HG03521 (cell line): Measurements from ENCODE around the gene TSHZ2.
"Not testable (repeated sequence)": the region's sequence is repeated elsewhere in the genome, so short reads cannot be mapped to it uniquely, and the experiment has no call there.

Experiments
- ATAC-seq: cut with Tn5 transposase; IDR thresholded peaks from one replicate; pipeline ENCODE4 v1.9.1; 2021; ENCODE audit warnings: mild to moderate bottlenecking, moderate library complexity; ENCODE audit not compliant: unreplicated experiment

The TSHZ2 gene

DNA sequence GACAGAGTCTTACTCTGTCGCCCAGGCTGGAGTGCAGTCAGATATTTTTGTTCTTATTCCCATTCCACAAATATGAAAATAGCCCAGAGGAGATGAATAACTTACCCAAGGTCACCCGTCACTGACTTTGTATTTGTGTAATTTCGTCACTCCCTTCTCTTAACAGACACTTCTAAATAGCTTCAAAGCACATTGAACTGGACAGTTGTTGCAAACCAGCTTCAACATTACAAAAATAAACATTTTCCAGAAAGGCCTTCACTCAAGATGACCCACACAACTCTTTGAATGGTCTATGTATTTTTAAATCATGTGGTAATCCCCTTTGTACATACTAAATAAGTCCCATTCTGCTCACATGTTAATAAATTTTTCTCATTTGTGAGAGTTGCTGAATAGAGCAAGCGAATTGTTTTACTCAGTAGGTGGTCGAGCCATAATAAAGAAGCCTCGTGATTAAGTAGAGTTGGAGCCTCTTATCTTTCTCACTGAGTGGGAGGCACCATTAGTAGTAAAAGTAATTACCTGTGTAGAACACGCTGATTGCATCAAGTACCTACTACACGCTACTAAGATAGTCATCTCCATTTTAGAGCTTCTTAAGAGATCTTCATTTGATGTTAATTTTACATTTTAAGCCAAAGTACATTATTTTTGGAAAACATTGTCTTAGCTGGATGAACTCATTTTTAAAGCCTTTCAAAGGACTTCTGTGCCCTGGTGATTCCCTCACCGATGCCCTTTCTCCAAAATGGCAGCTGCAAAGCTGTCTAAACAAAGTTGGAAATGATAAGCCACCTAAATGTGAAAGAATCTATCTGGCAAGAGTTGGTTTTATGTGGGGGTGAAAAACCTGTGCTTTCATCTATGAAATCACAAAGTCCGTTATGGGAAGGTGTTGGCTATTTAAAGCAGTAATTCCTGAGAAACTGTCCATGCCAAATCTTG is 110.0 kb downstream of the TSHZ2 start:
- ATAC-seq, result no peak

DNA sequence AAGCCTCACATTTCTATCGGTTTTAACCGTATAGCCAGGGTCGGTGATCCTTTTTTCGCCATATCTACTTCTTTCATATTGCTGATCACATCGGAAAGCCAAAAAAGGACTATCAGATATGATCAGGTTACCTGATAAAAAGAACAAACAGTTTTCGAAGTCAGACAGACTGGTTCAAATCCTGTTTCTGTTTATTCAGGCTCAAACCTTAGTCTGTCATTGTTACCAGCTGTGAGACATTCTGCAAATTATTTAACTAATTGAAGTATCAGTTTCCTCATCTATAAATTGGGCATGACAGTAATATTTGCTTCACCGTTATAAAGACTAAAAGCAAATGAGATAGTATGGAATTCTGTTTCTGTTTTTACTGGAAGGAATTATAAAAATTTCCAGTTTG is 111.3 kb downstream of the TSHZ2 start:
- ATAC-seq, result no peak

DNA sequence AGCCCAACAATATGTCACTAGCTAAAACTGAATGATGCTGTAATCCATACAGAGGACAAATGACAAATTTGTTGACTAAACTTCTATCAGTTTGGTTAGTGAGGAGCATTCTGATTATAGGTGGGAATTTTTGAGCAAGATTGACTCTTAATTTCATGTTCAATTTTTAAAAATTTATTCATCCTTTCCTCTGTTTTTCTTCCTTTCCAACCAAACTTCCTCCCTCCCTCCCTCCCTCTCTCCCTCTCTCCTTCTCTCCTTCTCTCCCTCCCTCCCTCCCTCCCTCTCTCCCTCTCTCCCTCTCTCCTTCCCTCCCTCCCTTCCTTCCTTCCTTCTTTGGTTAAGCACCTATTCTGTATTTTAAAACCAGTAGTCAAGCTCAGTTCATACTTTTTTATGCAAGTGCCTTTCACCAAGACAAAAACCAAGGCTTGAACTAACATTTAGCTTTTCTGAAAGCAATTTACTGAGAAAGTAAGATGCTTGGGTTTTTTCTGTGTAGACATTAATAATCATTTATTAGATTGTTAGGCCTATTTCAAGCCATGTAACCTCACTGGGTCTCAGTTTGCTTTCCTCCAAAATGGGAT is 112.3 kb downstream of the TSHZ2 start:
- no peak for ATAC-seq

DNA sequence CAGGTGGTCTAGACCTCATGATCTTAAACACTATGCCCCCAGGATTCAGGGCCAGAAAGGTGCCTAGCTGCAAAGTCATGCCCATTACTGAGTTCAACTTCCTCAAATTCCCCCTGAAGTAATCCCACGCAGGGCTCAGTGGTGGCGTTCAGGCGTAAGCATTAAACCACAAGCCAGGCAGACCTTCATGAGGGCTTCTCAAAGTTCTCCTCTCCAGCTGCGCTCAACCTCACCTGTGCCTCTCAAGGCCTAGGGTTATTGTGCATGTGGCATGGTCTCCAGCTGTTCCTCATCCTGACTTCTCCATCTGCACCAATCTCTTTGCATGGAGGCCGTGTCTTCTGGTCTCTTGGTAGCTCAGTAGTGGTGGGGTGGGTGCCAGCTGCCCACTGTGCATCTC is 113.6 kb downstream of the TSHZ2 start:
- ATAC-seq, result no peak

DNA sequence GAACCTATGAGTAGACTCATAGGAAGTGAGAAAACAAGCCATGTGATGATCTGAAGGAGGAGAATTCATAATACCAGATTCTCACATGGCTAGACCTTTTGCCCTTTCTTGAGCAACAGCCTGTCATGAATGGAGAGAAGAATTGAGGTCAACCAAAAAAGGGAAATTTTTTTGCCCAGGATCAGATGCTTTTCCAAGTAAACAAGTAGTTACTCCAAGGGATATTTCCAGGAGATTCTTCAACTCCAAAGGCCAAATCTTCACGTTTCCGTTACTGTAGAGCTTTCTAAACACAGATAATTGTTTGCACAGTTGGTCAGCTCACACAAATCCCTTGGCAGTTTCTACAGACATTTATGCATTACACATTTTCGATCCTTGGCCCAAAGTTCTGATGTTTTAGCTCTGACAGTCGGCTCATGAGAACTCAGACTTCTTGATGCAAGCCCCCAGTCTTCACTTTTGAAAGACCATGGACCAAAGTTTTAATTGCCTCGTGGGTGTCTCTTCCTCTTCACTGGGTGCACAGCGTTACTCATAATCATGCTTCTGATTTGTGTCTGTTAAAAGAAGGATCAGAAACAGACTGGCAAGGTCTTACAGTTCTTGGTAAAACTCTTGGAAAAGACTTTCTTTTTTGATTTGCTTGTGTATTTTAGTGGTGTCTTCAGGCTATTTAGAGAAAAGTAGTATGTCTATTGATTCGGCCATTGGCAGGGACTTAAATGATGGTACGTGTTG is 115.0 kb downstream of the TSHZ2 start:
- no peak for ATAC-seq

DNA sequence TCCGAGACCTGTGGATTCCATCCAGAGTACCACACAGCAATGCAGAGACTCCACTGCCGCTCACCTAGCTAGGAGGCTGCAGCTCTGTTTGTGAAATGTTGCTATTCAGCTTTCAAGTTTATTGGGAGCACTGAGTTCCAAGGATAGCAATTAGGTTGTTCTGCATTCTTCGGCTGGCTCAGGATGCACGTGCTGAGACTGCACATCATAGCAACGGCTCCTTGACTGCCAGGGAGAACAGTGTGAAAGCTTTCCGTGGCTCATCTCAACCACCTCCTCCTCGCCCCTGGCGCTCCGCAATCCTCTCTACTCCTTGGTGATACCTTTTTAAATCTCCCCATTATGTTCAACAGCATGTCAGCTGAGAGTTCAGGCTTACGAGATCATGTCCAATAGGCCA is 116.6 kb downstream of the TSHZ2 start:
- no peak for ATAC-seq

DNA sequence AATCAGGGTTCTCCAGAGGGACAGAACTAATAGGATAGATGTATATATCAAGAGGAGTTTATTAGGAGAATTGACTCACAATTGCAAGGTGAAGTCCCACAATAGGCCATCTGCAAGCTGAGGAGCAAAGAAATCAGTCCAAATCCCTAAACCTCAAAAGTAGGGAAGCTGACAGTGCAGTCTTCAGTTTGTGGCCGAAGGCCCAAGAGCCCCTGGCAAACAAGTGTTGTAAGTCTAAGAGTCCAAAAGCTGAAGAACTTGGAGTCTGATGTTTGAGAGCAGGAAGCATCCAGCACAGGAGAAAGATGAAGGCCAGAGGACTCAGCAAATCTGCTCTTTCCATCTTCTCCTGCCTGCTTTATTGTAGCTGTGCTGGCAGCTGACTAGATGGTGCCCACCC is 117.7 kb downstream of the TSHZ2 start:
- not testable (repeated sequence) for ATAC-seq

DNA sequence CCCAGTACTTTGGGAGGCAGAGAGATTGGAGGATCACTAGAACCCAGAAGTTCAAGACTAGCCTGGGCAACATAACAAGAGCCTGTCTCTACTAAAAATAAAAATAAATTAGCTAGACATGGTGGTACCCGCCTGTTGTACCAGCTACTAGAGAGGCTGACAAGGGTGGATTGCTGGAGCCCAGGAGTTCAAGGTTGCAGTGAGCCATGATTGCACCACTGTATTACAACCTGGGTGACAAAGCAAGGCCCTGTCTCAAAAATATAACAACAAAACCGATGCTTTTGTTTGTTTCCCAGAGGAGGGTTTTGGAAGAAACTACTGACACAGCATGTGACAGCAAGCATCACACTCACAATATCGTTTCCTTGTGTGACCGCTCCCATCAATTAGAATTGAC is 119.6 kb downstream of the TSHZ2 start:
- no peak for ATAC-seq

DNA sequence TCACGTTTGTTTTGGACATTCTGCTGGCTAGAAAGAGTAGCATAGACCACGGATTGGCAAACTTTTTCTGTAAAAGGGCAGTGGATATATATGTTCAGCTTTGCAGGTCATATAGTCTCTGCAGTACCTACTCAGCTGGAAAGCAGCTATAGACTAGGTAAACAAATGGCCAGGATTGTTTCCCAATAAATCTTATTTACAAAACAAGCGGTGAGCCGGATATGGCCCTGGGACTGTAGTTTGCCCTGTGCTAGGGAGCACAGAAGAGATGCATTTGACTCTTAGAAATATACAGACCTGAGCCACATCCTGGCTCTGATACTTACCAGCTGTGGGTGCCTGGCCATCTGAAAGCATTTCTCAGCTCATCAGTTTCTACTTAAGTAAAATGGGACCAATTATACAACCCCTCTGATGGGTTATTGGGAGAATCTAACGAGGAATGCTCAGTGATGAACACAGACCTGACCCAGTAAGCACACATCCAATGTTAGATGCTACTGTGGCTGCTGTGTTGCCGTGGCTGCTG is 120.7 kb downstream of the TSHZ2 start:
- ATAC-seq, result no peak

DNA sequence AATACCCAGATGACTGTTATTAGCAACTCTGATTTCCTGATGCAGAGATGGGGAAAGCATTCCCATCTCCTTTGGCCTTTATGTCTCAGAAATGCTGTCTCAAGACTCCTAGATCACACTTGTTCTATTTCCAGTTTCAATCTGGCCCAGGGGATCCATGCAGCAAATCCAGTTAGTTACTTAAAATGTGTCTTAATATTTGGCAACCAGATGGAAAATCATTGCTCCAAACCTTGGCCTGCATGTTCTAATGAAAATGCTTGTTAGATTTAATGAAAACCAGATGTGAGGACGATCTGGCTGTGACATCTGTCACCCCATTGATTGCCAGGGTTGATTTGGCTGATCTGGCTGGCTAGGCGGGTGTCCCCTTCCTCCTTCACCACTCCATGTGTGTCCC is 125.2 kb downstream of the TSHZ2 start:
- ATAC-seq, result no peak

DNA sequence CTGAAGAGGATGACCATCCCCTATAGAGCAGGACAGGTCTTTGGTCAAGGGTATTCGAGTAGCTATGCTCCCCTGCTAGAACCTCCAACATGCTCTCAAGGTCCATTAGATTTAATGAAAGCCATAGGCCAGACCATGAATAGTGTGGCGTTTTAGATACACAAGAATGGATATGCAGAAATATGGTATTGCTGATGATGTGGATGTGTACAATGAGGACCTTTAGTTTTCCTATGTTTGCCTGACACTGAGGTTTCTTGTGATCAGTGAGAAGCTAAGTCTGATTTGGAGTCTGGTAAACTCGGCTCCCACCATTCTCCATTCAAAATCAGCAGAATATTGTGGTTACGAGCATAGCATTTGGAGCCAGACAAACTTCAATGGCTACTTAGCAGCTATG is 125.6 kb downstream of the TSHZ2 start:
- ATAC-seq, result no peak

DNA sequence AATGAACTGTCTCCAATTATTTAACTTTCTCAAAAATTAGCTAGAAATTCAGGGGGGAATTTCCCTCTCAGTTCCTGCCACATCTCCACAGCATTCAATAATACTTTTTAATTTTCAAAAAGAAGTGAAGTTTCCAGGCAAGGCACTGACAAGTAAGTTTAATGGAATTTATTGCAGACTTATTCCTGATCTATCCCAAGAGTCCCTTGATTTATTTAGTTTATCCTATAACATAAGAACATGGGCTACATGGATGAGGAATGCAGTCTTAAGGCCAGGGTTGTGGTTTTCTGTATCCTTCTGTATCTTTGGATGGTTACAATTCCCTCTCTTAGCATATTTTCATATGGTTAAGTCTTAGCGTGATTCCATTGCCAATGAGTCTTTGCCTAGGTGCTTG is 126.5 kb downstream of the TSHZ2 start:
- ATAC-seq, result no peak

DNA sequence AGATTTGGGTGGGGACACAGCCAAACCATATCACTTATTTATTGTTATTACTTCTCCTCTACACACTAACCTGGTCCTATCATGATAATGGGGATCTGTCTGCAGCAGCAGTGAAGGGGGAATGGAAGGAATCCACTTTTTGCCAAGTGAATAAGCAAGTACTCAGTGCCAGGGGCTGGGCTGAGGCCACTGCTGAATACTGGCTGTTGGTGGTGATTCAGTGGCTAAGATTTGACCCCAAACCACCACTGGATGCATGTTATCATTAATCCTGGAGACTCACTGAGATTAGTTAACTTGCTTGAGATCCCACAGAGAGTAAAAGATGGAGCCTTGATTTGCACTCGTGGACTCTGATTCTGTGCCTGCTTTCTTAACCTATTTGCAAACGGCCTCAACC is 127.7 kb downstream of the TSHZ2 start:
- ATAC-seq, result no peak

DNA sequence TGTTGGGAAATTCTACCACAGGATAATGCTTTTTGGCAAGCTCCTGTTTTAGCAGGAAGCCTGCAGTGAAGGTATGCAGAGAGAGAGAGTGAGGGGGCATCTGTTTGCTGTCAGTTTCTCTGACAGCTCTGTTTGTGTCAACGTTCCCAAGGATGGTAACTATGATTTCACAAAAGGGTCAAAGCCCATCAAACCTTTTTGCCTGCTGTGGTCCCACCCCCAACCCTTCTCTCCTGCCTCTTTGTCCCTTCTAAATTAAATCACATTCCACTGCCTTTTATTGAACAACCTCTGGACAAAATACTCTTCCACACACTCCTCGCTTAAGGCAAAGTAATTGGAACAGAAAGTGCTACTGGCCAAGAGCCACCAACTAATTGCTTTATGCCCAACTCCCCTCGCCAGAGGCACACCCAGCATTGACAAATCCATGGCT is 128.3 kb downstream of the TSHZ2 start:
- ATAC-seq, result no peak

DNA sequence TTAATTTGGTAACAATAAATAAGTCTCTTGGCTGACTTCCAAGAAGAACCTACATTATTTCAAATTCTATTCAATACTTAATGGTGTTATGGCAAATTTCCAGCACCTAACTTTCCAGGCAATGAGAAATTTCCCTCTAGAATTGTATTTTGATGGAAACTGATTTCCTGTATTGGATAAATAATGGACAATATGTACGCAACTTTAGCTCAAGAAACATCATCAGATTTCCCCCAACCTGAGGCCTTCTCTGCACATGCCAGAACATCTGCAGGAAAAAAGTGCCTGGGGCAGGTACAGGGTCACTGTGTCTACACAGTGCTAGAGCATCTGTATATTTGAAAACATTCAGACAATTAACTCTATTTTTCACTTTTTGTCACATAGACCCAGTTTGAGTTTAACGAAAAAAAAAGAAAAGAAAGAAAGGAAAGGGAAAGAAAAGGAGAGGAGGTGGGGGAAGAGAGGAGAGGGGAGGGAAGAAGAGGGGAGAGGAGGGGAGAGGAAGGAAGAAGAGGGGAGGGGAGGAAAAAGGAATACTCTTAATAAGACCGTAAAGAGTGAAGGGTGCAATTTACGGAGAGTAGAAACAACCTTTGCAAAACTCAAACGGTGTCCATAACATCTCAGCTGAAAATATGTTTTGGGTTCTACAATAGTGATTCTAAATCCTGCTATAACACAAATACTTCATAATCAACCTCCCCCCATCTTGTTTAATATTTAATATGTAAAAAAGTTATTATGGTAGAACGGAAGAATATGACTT is 130.0 kb downstream of the TSHZ2 start:
- ATAC-seq, result no peak

DNA sequence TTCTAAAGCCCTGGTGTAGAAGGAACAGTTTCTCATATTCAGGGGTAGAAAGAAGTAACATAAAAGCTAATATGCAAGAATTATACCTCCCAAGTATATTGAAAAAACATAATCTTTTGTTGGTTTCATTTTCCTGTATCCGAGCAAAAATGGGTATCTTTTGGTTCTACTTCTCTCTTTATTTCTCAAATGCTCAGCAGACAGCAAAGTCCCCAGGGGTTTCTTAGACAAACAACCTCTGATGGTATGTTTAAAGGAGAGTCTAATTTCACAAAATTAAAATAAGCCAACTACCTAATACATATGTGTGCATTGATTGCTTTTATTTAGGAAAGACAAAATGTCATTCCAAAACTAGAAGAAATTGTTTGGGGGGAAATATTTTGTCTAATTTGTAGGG is 131.0 kb downstream of the TSHZ2 start:
- ATAC-seq, result no peak

DNA sequence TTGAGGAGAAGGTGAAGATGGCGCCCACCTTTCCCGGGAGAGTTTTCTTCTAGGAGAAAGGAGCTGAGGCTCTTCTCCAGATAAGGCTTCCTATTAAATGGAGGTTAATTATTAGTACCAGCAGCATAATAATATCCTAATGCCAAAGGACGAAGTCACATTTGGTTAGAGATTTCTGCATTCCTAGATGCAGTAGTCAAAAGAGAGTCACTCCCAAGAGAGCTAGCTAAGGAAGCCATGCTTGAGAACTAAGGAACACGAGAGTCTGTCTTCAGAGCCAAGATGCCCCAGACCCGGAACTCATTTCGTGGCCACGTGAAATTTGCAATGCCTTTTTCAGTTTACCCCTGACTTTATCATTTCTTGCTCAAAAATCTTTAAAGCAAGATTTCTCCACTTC is 132.7 kb downstream of the TSHZ2 start:
- no peak for ATAC-seq

DNA sequence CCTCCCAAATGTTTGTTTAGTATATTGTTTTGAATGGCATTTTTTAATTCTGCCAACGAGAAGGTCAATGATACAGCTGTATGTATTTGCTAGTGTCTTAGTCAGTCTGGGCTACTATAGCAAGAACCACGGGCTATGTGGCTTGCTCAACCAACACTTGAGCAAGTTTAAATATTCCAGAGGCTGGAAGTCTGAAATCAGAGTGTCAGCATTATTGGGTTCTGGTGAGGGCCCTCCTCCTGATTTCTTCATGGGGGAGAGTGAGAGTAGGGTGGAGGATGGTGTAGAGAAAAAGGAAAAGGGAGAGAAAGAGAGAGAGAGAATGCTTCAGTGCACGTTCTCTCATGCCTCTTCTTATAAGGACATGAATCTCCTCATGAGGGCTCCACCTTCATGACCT is 144.6 kb downstream of the TSHZ2 start:
- no peak for ATAC-seq

DNA sequence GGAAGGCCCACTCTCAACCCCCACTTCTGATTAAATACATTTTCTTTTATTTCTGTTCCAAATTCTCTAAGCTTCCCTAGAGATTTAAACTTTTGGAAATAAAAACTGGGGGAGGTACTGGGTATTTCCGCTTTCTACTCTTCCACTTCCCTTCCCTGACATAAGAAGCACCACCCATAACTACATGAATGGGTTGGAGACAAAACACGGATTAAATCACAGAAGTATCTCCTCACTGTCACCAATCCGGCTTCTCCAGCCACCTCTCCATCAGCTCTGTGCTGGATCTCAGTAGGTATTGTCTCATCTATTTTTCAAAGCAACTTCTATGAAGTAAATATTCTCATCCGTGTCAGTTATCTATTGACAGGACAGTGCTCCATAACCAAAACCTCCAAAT is 150.7 kb downstream of the TSHZ2 start:
- no peak for ATAC-seq

DNA sequence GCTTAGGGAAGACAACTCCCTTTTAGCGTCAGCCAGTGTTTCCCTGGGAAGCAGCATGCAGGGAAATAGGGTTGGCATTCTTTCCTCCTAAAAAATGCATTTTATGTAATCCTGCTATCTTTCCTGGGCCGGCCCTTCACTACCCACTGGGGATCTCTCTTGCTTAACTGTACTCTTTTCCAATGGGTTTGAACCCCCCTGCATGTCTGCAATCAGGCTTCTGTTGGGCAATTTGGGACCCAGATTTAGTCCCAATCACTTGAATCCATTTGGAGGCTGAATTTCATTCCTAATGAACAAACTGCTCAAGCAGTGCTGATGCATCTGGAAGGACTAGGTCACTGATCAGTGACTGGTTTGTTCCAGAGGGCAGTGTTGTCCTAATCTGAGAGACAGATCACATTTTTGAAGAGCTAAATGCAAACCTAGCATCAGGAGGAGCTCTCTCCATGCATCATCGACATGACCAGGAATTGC is 152.0 kb downstream of the TSHZ2 start:
- ATAC-seq, result no peak

DNA sequence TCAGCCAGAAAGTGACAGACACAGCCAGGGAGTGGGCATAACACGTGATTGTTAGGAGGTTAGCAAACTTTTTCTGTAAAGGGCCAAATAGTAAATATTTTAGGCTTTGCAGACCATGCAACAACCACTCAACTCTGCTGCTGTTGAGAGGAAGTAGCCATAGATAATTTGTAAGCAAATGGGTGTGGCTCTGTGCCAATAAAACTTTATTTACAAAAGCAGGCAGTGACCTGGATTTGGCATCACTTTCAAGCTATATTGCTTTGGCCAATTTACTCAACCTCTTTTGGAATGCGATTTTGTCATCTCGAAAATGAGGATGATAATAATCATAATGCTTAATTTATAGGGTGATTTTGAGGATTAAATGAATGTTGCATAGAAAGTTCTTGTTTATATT is 152.6 kb downstream of the TSHZ2 start:
- no peak for ATAC-seq
